Hepatocyte (in vitro differentiated cells): ENCODE data around the gene ZNF407.

Experiments used
- EZH2 ChIP-seq: fragments of 200-600 bp; sonication (generic); IDR thresholded peaks from 2 replicates; pipeline ENCODE4 v1.6.1; 2016; ENCODE audit warnings: antibody characterized with exemption, mild to moderate bottlenecking, borderline replicate concordance
- EZH2phosphoT487 ChIP-seq: fragments of 200-600 bp; sonication (generic); IDR thresholded peaks from one replicate; pipeline ENCODE4 v1.6.1; 2018; ENCODE audit warnings: antibody characterized with exemption, mild to moderate bottlenecking, low read depth, moderate library complexity; ENCODE audit not compliant: unreplicated experiment, severe bottlenecking
- TF ChIP-seq, protein P1 (sequence below): fragments of 200-600 bp; sonication (generic); IDR thresholded peaks from 2 replicates; pipeline ENCODE4 v1.5.1; 2016; ENCODE audit warnings: antibody characterized with exemption, mild to moderate bottlenecking; ENCODE audit not compliant: poor library complexity

DNA sequence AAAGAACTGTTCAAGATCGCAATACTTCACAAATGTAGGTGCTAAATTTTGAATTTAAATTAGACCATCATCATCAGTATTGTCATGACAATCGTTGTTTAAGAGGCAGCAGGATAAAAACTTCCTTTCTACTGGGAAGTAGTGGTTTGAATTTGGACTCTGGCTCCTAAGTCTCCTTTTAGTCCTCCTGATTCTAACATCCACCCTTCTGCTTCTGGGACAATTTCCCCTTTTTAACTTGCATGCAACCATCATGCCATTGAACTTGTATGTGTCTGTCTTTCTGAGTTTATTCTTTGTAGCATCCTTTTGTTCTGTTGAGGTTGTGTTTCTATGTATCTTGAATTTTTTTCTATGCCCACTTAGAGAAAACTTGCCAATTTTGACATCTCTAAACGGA lies 361.5 kb downstream of the ZNF407 start:
- TF ChIP-seq, protein P1, sequence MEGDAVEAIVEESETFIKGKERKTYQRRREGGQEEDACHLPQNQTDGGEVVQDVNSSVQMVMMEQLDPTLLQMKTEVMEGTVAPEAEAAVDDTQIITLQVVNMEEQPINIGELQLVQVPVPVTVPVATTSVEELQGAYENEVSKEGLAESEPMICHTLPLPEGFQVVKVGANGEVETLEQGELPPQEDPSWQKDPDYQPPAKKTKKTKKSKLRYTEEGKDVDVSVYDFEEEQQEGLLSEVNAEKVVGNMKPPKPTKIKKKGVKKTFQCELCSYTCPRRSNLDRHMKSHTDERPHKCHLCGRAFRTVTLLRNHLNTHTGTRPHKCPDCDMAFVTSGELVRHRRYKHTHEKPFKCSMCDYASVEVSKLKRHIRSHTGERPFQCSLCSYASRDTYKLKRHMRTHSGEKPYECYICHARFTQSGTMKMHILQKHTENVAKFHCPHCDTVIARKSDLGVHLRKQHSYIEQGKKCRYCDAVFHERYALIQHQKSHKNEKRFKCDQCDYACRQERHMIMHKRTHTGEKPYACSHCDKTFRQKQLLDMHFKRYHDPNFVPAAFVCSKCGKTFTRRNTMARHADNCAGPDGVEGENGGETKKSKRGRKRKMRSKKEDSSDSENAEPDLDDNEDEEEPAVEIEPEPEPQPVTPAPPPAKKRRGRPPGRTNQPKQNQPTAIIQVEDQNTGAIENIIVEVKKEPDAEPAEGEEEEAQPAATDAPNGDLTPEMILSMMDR: no peak
- no peak for TF ChIP-seq EZH2phosphoT487
- TF ChIP-seq EZH2: no peak
